C4-2B (cell line): ENCODE data around the gene WNK1.

ENCODE experiments used
- ZFX ChIP-seq: fragments of 450-650 bp; IDR thresholded peaks from 2 replicates; pipeline ENCODE4 v1.6.1; 2017
- TF ChIP-seq, protein P1 (sequence below): fragments of 450-650 bp; conservative IDR thresholded peaks from 2 replicates; pipeline ENCODE4 v1.5.1; 2017; ENCODE audit warnings: mild to moderate bottlenecking

DNA sequence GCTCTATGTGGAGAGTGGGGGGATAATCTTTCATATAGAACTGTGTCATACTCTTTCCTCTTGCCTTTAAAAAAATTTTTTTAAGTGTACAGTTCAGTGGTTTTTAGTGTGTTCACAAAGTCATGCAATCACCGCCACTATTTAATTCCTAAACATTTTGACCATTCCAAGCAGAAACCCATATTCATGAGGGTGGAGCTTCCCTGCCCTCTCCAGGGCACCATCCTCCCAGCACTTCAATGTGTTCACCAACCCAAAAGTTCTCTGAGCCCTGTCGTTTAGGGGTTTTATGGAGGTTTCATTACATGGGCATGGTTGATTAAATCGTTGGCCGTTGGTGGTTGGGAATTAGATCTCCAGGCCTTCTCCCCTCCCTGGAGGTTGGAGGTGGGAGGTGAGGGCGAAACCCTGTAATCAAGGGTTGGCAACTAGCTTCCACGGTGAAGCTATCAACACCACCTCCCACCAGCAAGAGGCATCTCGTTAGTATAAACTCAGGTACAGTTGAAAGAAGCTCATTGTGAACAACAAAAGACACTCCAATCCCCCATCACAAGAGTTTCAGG is 42.8 kb upstream of the WNK1 start:
- TF ChIP-seq, protein P1, sequence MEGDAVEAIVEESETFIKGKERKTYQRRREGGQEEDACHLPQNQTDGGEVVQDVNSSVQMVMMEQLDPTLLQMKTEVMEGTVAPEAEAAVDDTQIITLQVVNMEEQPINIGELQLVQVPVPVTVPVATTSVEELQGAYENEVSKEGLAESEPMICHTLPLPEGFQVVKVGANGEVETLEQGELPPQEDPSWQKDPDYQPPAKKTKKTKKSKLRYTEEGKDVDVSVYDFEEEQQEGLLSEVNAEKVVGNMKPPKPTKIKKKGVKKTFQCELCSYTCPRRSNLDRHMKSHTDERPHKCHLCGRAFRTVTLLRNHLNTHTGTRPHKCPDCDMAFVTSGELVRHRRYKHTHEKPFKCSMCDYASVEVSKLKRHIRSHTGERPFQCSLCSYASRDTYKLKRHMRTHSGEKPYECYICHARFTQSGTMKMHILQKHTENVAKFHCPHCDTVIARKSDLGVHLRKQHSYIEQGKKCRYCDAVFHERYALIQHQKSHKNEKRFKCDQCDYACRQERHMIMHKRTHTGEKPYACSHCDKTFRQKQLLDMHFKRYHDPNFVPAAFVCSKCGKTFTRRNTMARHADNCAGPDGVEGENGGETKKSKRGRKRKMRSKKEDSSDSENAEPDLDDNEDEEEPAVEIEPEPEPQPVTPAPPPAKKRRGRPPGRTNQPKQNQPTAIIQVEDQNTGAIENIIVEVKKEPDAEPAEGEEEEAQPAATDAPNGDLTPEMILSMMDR, result no peak
- TF ChIP-seq ZFX, result no peak
